Measurements from ENCODE around the gene INTS3.

The INTS3 gene

DNA sequence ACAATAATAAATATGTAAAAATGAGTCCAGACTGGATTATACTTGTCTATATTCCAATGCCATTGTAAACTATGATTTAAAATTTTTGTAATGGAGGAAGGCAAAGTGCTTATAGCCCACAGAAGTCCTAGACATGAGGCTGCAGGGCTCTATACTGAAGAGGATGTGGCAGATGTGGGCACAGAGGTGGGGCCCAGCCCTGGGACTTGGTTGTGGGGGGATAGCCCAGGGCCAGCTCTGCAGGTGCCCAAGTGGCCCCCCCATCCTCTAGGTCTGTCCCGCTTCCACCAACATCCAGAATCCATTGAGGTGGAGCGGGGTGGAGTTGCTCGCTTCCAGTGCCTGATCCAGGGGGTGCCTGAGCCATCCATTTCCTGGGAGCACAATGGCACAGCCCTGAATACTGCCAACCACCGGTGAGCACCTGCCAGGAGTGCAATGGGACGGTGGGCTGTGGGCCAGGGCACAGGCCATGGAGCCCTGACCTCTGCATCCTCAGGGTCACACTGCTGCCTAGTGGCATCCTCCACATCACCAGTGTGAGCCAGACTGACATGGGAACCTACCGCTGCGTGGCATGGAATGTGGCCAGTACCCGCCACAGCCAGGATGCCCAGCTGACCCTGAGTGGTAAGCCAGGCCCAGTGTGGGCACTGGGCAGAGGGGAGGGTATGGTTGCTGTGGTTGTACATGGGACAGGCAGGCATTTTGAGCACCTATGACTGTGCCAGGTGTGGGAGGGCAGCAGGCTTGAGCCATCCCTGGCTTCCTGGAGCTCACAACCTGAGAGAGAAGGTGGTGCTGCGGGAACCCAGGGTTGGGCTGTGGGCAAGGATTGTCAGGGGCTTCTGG, 68.3 kb downstream of the INTS3 start:
- DNase-seq (ENCODE audit: low read depth) = no peak

- DNase-seq (ENCODE audit: low read depth) = no peak
Measured at GRCh38 chr1:153796786-153797659, 69.2 kb downstream of the INTS3 start.

DNA sequence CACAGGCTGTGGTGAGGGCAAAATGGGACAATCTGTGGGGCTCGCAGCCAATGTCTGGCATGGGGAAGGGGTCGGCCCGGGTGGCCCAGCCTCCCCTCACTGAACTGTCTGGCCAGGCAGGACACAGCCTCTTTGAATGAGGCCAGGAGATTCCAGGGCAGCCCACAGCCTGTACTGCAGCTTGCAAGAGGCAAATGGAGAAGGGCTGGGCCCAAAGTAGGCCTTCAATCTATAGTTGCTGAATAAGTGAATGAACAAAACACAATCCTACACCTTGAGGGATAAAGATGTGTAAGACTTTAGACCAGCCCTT, 70.6 kb downstream of the INTS3 start:
- DNase-seq (ENCODE audit: low read depth) = no peak

GRCh38 chr1:153799016-153799415, 71.2 kb downstream of the INTS3 start:
- no peak for DNase-seq (ENCODE audit: low read depth)

- no peak for DNase-seq (ENCODE audit: low read depth)
Measured at GRCh38 chr1:153799566-153800465, 72.0 kb downstream of the INTS3 start.

DNA sequence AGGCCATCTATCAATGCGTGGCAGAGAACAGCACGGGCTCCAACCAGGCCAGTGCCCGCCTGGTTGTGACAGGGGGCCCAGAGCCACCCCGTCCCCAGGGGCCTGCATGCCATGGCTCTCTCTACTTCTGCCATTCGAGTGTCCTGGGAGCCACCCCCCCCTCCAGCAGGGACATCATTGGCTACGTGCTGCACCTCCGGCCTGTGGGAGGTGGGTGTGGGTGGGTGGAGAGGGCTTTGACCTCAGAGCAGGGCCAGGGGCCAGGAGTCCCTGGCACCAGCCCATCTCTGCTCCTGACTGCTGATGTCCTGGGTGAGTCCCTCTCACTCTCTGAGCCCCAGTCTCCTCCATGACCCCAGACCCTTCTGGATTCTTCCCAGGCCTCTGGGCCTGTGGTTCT, 72.7 kb downstream of the INTS3 start:
- no peak for DNase-seq (ENCODE audit: low read depth)

- no peak for DNase-seq (ENCODE audit: low read depth)
Measured at GRCh38 chr1:153801028-153801625, 73.3 kb downstream of the INTS3 start.

DNA sequence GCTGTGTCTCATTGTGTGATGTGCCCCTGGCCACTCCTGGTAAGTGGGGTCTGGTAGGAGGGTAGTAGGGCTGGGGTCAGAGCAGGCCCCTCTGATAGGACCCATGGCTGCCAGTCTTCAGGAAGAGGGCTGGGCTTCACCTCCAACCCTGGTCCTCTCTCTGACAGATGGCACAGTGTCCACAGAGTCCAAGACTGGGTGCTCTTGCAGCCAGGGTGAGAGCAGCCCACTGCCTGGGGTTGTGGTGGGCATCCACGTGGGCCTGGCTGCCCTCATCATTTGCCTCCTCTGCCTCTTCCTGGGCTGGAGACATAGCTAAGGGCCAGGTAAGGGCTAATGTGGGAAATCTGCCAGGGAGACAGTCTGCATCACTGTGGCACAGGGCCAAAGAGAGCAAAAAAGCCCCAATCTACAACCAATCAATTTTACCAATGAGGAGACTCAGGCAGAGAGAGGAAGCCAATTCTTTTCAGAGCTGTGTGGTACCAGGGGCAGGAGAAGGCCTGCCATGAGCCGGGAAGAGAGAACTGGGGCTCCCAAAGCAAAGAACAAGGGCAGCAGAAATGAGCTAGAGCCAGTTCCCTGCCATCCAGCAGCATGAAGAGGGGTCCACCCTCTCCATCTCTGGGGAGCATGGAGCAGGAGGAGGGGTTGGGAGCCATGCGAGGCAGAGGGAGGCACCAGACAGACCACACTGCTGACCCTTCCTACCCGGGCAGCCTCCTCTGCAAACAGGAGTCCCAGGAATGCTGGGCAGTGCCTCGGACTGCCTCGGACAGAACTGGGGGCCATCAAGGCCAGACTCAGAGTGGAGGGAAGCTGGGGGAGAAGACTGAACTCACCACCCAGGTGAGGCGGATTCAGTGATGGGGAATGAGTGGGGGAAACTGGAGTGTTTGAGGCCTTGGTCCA, 74.2 kb downstream of the INTS3 start:
- no peak for DNase-seq (ENCODE audit: low read depth)

DNA sequence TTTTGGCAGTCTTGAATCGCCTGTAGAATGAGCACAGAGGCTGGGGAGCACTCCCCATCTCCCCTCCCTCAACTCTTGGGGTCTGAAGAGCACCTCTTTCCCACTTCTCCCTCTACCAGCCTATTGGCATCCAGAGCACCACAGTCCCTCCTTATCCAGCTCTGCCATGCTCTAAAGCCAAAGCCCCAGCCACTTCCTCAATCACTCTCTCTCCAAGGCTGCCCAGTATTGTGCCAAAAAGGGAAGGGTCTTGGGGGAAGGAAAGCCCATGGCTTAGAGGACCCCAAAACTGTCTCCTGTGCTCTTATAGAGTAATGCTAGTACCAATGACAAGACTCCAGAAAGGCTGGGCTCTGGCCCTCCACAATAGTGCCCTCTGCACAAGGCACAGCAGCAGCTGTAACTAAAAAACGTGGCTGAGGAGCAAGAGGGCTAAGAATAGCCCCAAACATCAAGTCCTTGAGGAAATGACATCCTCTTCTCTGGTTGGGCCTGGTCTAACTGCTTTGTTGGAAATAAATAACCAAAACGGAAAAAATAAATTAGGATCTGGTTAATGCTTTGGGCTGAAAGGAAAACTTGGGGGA, 75.7 kb downstream of the INTS3 start:
- DNase-seq (ENCODE audit: low read depth) = no peak

- no peak for DNase-seq (ENCODE audit: low read depth)
Measured at GRCh38 chr1:153804112-153804511, 76.3 kb downstream of the INTS3 start.

DNA sequence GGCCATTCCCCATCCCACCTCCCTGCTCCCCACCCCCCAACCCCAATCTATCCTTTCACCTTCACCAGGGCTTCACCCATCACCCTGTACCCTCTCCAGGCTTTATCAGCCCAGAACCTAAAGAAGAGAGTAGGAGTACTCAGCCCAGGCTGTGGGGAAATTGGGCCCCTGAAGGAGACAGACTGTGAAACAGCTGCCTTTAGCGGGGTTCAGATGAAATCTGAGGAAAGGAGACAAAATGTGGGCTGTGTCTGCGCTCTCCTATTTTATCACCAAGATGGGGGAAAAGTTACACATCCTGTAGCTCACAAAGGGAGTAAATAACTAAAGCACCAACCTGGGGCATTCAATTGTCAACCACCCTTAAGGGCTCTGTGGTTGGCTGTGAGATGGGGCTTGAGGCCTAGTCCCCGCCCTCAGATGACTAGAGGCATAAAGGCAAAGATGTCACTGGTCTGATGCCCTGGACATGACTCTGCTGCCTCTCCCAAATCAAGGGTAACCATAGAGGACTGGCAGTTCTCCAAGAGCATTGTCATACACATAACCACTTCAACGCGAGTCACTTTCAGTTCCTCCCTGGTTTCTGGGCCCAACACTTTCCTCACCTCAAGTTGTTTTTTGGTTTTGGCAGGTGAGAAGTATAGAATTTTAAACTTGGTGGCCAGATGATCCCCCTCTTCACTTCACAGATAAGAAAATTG, 77.3 kb downstream of the INTS3 start:
- DNase-seq (ENCODE audit: low read depth) = no peak

DNA sequence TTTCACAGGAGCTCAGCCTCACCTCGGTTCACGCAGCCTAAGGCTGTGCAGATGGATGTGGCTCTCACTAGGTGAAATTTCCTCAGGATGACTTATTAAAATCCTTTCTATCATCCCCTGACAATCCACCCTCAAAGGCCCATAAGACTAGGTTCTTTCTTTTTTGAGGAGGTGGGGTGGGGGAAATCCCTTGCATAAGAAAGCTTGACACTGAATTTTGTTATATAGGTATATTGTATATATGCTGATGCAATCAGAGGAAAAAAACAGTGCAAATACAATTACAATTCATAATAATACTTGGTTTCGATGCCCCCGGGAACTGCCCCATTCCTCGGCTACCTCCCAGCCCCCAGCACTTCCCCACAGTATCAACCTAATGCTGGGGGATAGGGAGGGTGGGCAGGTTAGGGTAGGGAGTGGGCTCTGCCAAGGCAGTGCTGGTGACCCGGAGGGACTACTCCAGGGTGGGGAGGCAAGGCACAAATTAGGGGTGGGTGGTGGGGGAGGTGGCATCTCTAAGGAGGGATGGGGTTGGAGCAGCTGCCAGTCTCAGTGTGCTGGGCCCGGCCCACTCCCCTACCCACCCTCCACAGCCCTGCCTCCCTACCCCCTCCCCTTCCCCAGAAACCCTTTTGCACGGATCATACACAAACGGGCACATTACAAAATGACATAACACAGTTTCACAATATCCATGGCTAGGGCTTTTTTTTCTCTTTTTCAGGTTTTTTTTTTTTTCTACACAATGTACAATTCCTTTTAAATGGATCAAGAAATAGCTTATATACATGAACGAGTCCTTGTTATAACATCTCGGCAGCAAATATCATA, 78.3 kb downstream of the INTS3 start:
- no peak for DNase-seq (ENCODE audit: low read depth)

DNA sequence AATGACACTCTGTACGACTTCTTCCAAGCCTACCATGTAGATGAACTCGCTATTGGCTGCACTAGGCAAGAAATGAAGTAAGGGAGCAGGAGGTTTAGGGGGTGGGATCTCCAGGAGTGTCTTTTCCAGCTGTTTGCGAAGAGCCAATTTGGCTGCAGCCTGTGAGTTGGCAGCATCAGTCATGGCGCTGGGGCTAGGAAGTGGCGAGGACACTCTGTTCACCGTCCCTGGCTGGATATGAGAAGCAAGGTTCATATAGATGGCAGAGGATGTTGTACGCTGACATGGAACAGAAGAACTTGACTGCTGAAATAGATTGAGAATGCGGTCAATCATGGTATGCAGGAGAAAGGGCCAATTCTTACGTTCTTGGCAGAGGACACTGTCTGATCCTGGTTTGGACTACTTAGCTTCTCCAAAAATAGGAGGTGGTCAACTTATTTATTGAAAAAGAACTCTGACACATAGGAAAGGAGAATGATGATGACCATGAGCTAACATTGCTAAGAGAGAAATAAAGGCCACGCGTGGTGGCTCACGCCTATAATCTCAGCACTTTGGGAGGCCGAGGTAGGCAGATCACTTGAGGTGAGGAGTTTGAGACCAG, 88.5 kb downstream of the INTS3 start:
- DNase-seq (ENCODE audit: low read depth) = no peak

GRCh38 chr1:153818876-153819275, 91.0 kb downstream of the INTS3 start:
- no peak for DNase-seq (ENCODE audit: low read depth)
